Neural cell (in vitro differentiated cells): ENCODE results near the gene NRP2. TPM values are rescaled to one million over a fixed set of nuclear protein-coding genes. Genes with fewer than 3 reads are reported as not detected.

Experiments used
- H2AFZ ChIP-seq: fragments of 200-600, 300-800 bp; sonication (generic), shearing (Covaris generic); 2 replicates; pipeline ENCODE4 v1.6.0; 2014; ENCODE audit warnings: low read depth, mild to moderate bottlenecking, antibody characterized with exemption, low read length, moderate library complexity
- H3F3A ChIP-seq: fragments of 200-600 bp; shearing (Covaris generic); 2 replicates; pipeline ENCODE4 v1.6.1; 2016; ENCODE audit warnings: mild to moderate bottlenecking, moderate library complexity, mixed read lengths, antibody characterized with exemption, low read length; ENCODE audit not compliant: insufficient read depth, poor library complexity, severe bottlenecking
- H3K27ac ChIP-seq: fragments of 200-600, 300-800 bp; sonication (generic), shearing (Covaris generic); 2 replicates; pipeline ENCODE4 v1.5.1; 2014; ENCODE audit warnings: mild to moderate bottlenecking, low read length, moderate library complexity
- H3K27me3 ChIP-seq: fragments of 300-800, 200-600 bp; sonication (generic), shearing (Covaris generic); 2 replicates; pipeline ENCODE4 v1.6.0; 2014; ENCODE audit warnings: mild to moderate bottlenecking, low read depth, low read length, moderate library complexity; ENCODE audit not compliant: insufficient read depth
- H3K36me3 ChIP-seq: fragments of 300-800, 200-600 bp; sonication (generic), shearing (Covaris generic); 2 replicates; pipeline ENCODE4 v1.5.1; 2014; ENCODE audit warnings: mild to moderate bottlenecking, antibody characterized with exemption, low read length, moderate library complexity; ENCODE audit not compliant: insufficient read depth
- H3K4me2 ChIP-seq: fragments of 300-800, 200-600 bp; sonication (generic), shearing (Covaris generic); 2 replicates; pipeline ENCODE4 v1.6.0; 2014; ENCODE audit warnings: mild to moderate bottlenecking, low read length
- H3K4me3 ChIP-seq: fragments of 300-800, 200-600 bp; sonication (generic), shearing (Covaris generic); 2 replicates; pipeline ENCODE4 v1.5.1; 2014; ENCODE audit warnings: mild to moderate bottlenecking, low read length, moderate library complexity
- H3K79me2 ChIP-seq: fragments of 200-600 bp; shearing (Covaris generic); replicated peaks from 2 replicates; pipeline ENCODE4 v1.6.0; 2014; ENCODE audit warnings: mild to moderate bottlenecking, low read length, moderate library complexity; ENCODE audit not compliant: insufficient read depth
- H3K9ac ChIP-seq: fragments of 300-800, 200-600 bp; sonication (generic), shearing (Covaris generic); 2 replicates; pipeline ENCODE4 v1.6.1; 2016; ENCODE audit warnings: mild to moderate bottlenecking, low read length, mixed read lengths
- H3K9me2 ChIP-seq: fragments of 200-600 bp; shearing (Covaris generic); 2 replicates; pipeline ENCODE4 v1.6.1; 2016; ENCODE audit warnings: mild to moderate bottlenecking, low read length, mixed read lengths; ENCODE audit not compliant: insufficient read depth
- H3K9me3 ChIP-seq: fragments of 200-600, 300-800 bp; sonication (generic), shearing (Covaris generic); 2 replicates; pipeline ENCODE4 v1.6.1; 2016; ENCODE audit warnings: mild to moderate bottlenecking, mixed run types, low read length, moderate library complexity, mixed read lengths
- H4K20me1 ChIP-seq: fragments of 200-600 bp; shearing (Covaris generic); 2 replicates; pipeline ENCODE4 v1.6.1; 2016; ENCODE audit warnings: mild to moderate bottlenecking, mixed run types; ENCODE audit not compliant: insufficient read depth
- CTCF ChIP-seq: fragments of 450-650 bp; IDR thresholded peaks from 2 replicates; pipeline ENCODE4 v1.5.1; 2014; ENCODE audit warnings: antibody characterized with exemption, mild to moderate bottlenecking, moderate library complexity; ENCODE audit not compliant: poor library complexity, severe bottlenecking
- EP300 ChIP-seq: fragments of 450-650 bp; conservative IDR thresholded peaks from 2 replicates; pipeline ENCODE4 v1.6.1; 2014; ENCODE audit warnings: antibody characterized with exemption, mild to moderate bottlenecking, moderate library complexity; ENCODE audit not compliant: poor library complexity, severe bottlenecking
- EZH2 ChIP-seq: fragments of 200-600, 300-800 bp; shearing (Covaris generic), sonication (generic); IDR thresholded peaks from 2 replicates; pipeline ENCODE4 v1.6.1; 2014; ENCODE audit warnings: antibody characterized with exemption, low read length, borderline replicate concordance, mild to moderate bottlenecking; ENCODE audit not compliant: insufficient read depth, poor library complexity, severe bottlenecking
- MXI1 ChIP-seq: fragments of 450-650 bp; conservative IDR thresholded peaks from 2 replicates; pipeline ENCODE4 v1.6.1; 2014; ENCODE audit warnings: antibody characterized with exemption, mild to moderate bottlenecking; ENCODE audit not compliant: poor library complexity, severe bottlenecking
- POLR2AphosphoS5 ChIP-seq: IDR thresholded peaks from 2 replicates; pipeline ENCODE4 v1.6.1; 2012
- RAD21 ChIP-seq: fragments of 450-650 bp; conservative IDR thresholded peaks from 2 replicates; pipeline ENCODE4 v1.6.1; 2014; ENCODE audit warnings: antibody characterized with exemption, mild to moderate bottlenecking, moderate library complexity
- REST ChIP-seq: IDR thresholded peaks from 2 replicates; pipeline ENCODE4 v1.6.1; 2012; ENCODE audit warnings: borderline replicate concordance
- SMC3 ChIP-seq: fragments of 450-650 bp; conservative IDR thresholded peaks from 2 replicates; pipeline ENCODE4 v1.6.1; 2014; ENCODE audit warnings: antibody characterized with exemption, mild to moderate bottlenecking, moderate library complexity; ENCODE audit not compliant: poor library complexity
- TAF1 ChIP-seq: IDR thresholded peaks from 2 replicates; pipeline ENCODE4 v1.6.1; 2012; ENCODE audit warnings: low read depth
- polyA plus RNA-seq: library from polyadenylated mRNA; depleted of rRNA; stranded (reverse); fragments of >200 nt; gene quantifications from 2 replicates; pipeline ENCODE4 v1.2.3, GENCODE V29; 2014

NRP2 gene
- polyA plus RNA-seq, 1 donor from 2014 or later = 30.2 TPM

DNA sequence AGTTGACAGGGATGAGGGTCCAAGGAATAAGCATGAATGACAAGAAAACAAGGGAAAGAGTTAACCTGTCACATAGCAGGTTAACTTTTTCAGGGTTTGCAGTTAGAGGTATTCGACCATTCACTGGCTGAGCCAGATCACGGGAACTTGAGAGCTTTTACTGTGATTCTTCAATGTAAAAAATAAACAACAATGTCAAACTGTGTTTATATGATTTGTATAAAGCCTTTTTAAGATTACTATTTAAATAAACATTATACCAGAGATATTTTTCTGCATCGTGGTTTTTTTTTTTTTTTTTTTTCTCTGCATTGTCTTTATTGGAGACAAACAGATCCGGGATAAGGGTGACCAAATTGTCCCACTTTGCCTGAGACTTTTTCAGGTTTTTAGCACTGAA, 115.6 kb downstream of the NRP2 start:
- Histone ChIP-seq H3F3A (no peaks in the 10 kb centered on the region), H3K36me3 (no peaks in the 10 kb centered on the region), H2AFZ (no peak overlapping the region), H3K9me3 (peaks cover 5% of the 10 kb centered on the region), H3K27ac (no peak overlapping the region), H3K9me2 (no peaks in the 10 kb centered on the region), H3K9ac (no peak overlapping the region), H3K4me2 (no peak overlapping the region), H3K4me3 (no peak overlapping the region), H3K27me3 (no peaks in the 10 kb centered on the region), H3K79me2 (no peaks in the 10 kb centered on the region), H4K20me1 (no peaks in the 10 kb centered on the region)
- TF ChIP-seq MXI1 (no peak), POLR2AphosphoS5 (no peak), TAF1 (no peak), RAD21 (no peak), EZH2 (no peak), SMC3 (no peak), CTCF (no peak), REST (no peak), EP300 (no peak)

DNA sequence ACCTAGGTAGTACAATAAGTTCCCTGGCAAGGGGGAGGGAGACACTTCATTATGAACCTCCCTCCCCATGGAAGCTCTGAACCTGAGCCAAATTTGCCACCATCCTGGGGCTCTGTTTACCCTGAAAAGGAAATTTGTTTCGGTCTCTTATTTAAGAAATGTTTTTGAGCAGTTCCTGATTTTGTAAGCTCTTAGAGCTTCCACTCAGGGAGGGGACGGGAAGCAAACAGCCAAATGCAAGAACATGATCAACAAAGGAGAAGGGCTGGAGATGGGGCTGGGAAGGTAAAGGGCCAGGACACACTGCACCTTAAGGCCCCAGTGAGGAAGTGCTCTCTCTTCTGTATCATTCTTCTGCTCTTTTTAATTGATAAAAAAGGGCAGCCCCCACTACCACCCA, 117.9 kb downstream of the NRP2 start:
- no peaks in the 10 kb centered on the region for H3K9me2 ChIP-seq
- H3K36me3 ChIP-seq = no peaks in the 10 kb centered on the region
- no peak overlapping the region for H3K9ac ChIP-seq
- peaks cover 5% of the 10 kb centered on the region for H3K9me3 ChIP-seq
- H3F3A ChIP-seq = no peaks in the 10 kb centered on the region
- H3K79me2 ChIP-seq = no peaks in the 10 kb centered on the region
- no peaks in the 10 kb centered on the region for H4K20me1 ChIP-seq
- no peak overlapping the region for H2AFZ ChIP-seq
- H3K4me3 ChIP-seq = no peak overlapping the region
- H3K27ac ChIP-seq = no peak overlapping the region
- TF ChIP-seq MXI1 (no peak), CTCF (no peak), SMC3 (no peak), TAF1 (no peak), POLR2AphosphoS5 (no peak), EP300 (no peak), EZH2 (no peak), REST (no peak), RAD21 (no peak)
- H3K27me3 ChIP-seq = no peaks in the 10 kb centered on the region
- H3K4me2 ChIP-seq = no peak overlapping the region
